ENCODE results near the gene CTNNBL1.
"Not testable (repeated sequence)": the region's sequence is repeated elsewhere in the genome, so short reads cannot be mapped to it uniquely, and the experiment has no call there.

The CTNNBL1 gene

DNA sequence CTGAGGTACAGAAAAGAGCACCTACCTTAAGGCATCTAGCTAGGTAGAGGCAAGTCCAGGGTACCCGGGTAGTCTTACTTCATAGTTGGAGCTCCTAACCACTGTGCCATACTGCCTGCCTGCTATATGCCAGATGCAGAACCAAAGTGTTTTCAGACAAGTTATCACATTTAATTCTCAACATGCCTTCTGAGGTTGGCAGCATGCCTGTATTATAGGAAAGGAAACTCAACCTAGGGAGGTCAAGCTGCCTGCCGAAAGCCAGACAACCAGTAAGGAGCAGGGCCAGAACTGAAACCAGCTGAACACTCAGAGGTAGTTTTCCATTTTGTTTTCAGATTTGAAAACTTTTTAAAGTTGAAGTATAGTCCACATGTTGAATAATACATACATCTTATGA, 5.4 kb downstream of the CTNNBL1 start:
- H3K4me3 ChIP-seq (replicated peaks in 1 of 2; ENCODE audit: low read depth in 2 of 2, low read length in 2 of 2) = no peak overlapping the region
- TF ChIP-seq, protein P1, sequence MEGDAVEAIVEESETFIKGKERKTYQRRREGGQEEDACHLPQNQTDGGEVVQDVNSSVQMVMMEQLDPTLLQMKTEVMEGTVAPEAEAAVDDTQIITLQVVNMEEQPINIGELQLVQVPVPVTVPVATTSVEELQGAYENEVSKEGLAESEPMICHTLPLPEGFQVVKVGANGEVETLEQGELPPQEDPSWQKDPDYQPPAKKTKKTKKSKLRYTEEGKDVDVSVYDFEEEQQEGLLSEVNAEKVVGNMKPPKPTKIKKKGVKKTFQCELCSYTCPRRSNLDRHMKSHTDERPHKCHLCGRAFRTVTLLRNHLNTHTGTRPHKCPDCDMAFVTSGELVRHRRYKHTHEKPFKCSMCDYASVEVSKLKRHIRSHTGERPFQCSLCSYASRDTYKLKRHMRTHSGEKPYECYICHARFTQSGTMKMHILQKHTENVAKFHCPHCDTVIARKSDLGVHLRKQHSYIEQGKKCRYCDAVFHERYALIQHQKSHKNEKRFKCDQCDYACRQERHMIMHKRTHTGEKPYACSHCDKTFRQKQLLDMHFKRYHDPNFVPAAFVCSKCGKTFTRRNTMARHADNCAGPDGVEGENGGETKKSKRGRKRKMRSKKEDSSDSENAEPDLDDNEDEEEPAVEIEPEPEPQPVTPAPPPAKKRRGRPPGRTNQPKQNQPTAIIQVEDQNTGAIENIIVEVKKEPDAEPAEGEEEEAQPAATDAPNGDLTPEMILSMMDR (IDR thresholded peaks at IDR 0.05; ENCODE audit: low read depth, low read length) = no peak
- peak in 1 of 2 donors; percentile 86 for DNase-seq (ENCODE audit: low read depth in 2 of 2)

DNA sequence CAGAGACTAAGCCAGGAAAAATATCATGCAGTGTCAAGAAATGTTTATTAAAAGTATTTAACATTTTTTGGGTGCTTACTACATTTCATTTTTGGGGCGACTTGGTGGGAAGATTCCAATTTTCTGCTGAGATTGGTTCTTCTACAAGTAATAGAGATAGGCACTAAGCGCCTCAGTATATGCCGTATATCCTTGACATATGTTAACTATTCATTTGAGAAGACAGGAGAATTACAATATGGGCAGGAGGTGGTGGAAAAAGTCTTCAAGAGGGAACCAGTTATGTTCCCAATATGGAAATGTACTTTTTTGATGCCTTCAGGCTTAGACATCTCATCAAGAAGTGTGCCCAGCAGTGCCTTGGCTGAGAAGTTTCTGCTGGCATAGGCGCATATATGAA, 6.5 kb downstream of the CTNNBL1 start:
- TF ChIP-seq, protein P1 (IDR thresholded peaks at IDR 0.05; ENCODE audit: low read depth, low read length) = no peak
- DNase-seq (ENCODE audit: low read depth in 2 of 2) = no peak
- no peak overlapping the region for H3K4me3 ChIP-seq (replicated peaks in 1 of 2; ENCODE audit: low read depth in 2 of 2, low read length in 2 of 2)

DNA sequence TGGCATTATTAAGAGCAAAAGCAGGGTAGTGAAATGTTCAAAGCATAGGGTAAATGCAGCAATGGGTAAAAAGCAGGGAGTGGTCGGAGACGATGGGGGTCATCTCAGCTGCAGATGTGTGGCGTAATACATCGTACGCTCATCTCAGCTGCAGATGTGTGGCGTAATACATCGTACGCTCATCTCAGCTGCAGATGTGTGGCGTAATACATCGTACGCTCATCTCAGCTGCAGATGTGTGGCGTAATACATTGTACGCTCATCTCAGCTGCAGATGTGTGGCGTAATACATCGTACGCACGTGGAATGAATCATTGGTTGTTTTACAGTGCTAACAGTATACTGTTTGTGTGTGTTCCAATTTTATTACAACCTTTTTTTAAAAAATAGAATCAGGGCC, 7.8 kb downstream of the CTNNBL1 start:
- not testable (repeated sequence) for H3K4me3 ChIP-seq (replicated peaks in 1 of 2; ENCODE audit: low read depth in 2 of 2, low read length in 2 of 2)
- peak; percentile 83 to 85 for DNase-seq (ENCODE audit: low read depth in 2 of 2)

DNA sequence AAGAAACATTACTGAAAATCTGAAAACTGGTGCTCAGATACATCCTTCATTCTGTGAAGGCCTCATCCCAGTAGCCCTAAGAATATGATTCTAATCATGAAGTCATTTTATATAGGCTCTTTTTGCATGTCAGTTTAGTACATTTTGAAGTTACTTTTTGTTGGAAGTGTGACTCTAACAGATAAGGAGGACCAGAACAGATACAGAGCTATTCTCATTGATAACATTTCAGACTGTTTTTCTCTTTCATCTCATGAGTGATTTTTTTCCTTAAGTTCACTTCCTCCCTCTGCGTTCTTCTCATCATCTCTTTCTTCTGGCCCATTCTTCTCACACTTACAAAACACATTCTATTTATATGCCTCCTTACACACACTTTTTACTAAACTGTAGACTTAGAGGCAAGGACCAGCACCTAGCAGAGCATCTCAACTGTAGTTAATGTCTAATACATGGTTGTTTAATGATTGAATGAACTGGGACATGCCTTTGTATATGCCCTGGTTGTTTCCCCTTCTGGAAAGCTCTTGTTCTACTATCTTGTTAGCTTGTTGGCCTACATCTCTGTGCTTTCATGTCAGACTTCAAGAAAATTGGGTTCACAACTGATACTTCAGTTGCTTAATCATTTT, 8.7 kb downstream of the CTNNBL1 start:
- TF ChIP-seq, protein P1 (IDR thresholded peaks at IDR 0.05; ENCODE audit: low read depth, low read length) = no peak
- DNase-seq (ENCODE audit: low read depth in 2 of 2) = no peak
- H3K4me3 ChIP-seq (replicated peaks in 1 of 2; ENCODE audit: low read depth in 2 of 2, low read length in 2 of 2) = no peak overlapping the region

DNA sequence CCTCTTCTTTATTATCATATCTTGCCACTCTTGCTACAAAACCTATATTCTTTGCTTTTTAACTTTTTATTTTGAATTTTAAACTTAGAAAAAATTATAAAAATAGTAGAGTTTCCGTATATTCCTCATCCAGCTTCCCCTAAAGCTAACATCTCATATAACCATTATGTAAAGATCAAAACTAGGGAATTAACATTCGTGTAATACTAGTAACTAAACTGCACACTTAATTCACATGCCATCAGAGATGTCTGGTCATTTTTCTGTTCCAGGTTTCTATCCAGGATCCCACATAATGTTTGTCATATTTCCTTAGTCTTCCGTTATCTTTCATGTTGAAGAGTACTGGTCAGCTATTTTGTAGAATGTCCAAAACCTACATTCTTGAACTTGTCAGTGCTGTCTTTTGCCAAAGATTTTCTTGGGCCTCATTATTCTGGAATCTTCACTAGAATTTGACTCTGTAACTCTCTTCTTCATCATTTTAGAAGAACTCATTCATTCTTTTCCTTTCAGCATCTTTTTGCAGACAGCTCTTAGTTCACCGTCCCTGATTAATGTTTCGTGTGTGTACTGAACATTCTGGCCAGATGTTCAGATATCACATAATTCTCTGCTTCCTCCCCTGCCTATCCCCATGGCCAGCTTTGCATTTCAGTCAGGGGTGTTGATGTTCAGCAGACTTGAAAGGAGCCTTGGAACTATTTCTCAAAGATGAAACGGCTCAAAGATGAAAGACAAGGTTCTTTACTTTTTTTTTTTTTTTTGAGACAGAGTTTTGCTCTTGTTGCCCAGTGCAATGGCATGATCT, 9.4 kb downstream of the CTNNBL1 start:
- TF ChIP-seq, protein P1 (IDR thresholded peaks at IDR 0.05; ENCODE audit: low read depth, low read length) = no peak
- H3K4me3 ChIP-seq (replicated peaks in 1 of 2; ENCODE audit: low read depth in 2 of 2, low read length in 2 of 2) = no peak overlapping the region

DNA sequence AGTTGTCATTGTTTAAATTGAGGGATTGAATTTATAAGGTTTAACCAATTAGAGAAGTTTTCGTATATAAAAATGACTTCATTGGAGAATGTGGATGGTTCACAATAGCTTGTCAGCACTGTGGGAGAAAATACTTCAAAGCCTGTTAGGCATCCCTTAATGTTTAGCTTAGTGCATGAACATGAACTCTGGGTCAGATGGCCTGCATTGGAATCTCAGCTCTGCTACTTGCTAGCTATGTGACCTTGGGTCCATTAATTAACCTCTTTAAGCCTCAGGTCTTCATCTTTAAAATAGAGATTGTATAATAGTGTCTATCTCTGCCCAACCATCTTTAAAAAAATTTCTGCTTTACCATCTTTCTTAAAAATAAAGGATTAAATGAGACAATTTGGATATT, 11.1 kb downstream of the CTNNBL1 start:
- H3K4me3 ChIP-seq (replicated peaks in 1 of 2; ENCODE audit: low read depth in 2 of 2, low read length in 2 of 2) = no peak overlapping the region
- TF ChIP-seq, protein P1 (IDR thresholded peaks at IDR 0.05; ENCODE audit: low read depth, low read length) = no peak
- no peak for DNase-seq (ENCODE audit: low read depth in 2 of 2)

More for the DNA sequence above, 9.4 kb downstream of the CTNNBL1 start:
- peak in 1 of 2 donors; percentile 52 for DNase-seq (ENCODE audit: low read depth in 2 of 2)

DNA sequence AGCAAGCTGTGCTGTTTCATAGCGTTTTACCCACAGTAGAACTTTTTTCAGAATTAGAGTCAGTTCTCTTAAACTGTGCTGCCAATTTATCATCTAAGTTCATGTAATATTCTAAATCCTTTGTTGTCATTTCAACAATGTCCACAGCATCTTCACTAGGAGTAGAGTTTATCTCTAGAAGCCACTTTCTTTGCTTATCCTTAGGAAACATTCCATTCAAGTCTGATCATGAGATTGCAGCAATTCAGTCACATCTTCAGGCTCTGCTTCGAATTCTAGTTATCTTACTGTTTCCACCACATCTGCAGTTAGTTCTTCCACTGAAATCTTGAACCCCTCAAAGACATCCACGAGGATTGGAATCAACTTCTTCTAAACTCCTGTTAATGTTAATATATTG, 12.5 kb downstream of the CTNNBL1 start:
- H3K4me3 ChIP-seq (replicated peaks in 1 of 2; ENCODE audit: low read depth in 2 of 2, low read length in 2 of 2) = no peak overlapping the region
- no peak for DNase-seq (ENCODE audit: low read depth in 2 of 2)
- TF ChIP-seq, protein P1 (IDR thresholded peaks at IDR 0.05; ENCODE audit: low read depth, low read length) = no peak

Data from cardiac fibroblast (primary cell).